MM.1S (cell line): Measurements from ENCODE around the gene TCHH.

ENCODE experiments used
- DNase-seq: peaks from one replicate; pipeline ENCODE4 v3.0.0-alpha.2; 2015
- H2AFZ ChIP-seq: fragments of 300-600 bp; sonication (generic); 2 replicates; pipeline ENCODE4 v1.6.0; 2016; ENCODE audit warnings: antibody characterized with exemption, low read length
- H3F3A ChIP-seq: fragments of 300-600 bp; sonication (generic); 2 replicates; pipeline ENCODE4 v1.6.1; 2016; ENCODE audit warnings: mild to moderate bottlenecking, antibody characterized with exemption, low read length, moderate library complexity, mixed read lengths; ENCODE audit not compliant: insufficient read depth
- H3K27ac ChIP-seq: fragments of 300-600 bp; sonication (generic); 2 replicates; pipeline ENCODE4 v1.5.1; 2016; ENCODE audit warnings: mild to moderate bottlenecking, low read length
- H3K27me3 ChIP-seq: fragments of 300-600 bp; sonication (generic); replicated peaks from 2 replicates; pipeline ENCODE4 v1.6.0; 2016; ENCODE audit warnings: low read length; ENCODE audit not compliant: insufficient read depth
- H3K36me3 ChIP-seq: fragments of 300-600 bp; sonication (generic); replicated peaks from 2 replicates; pipeline ENCODE4 v1.6.1; 2016; ENCODE audit warnings: mild to moderate bottlenecking, low read length, mixed read lengths; ENCODE audit not compliant: insufficient read depth
- H3K4me1 ChIP-seq: fragments of 300-600 bp; sonication (generic); 2 replicates; pipeline ENCODE4 v1.6.1; 2016; ENCODE audit warnings: low read length, mixed read lengths
- H3K4me2 ChIP-seq: fragments of 300-600 bp; sonication (generic); 2 replicates; pipeline ENCODE4 v1.6.0; 2016; ENCODE audit warnings: low read depth, low read length
- H3K4me3 ChIP-seq: fragments of 300-600 bp; sonication (generic); 2 replicates; pipeline ENCODE4 v1.5.1; 2016; ENCODE audit warnings: low read length, mixed read lengths
- H3K79me2 ChIP-seq: fragments of 300-600 bp; sonication (generic); 2 replicates; pipeline ENCODE4 v1.6.1; 2016; ENCODE audit warnings: mixed run types, low read length, mixed read lengths
- H3K9ac ChIP-seq: fragments of 300-600 bp; sonication (generic); 2 replicates; pipeline ENCODE4 v1.6.1; 2016; ENCODE audit warnings: low read length, mixed read lengths
- H3K9me2 ChIP-seq: fragments of 300-600 bp; sonication (generic); replicated peaks from 2 replicates; pipeline ENCODE4 v1.6.1; 2016; ENCODE audit warnings: mild to moderate bottlenecking, low read length, mixed read lengths; ENCODE audit not compliant: insufficient read depth
- H3K9me3 ChIP-seq: fragments of 300-600 bp; sonication (generic); replicated peaks from 2 replicates; pipeline ENCODE4 v1.6.1; 2016; ENCODE audit warnings: mild to moderate bottlenecking, low read length, mixed read lengths; ENCODE audit not compliant: insufficient read depth
- H4K20me1 ChIP-seq: fragments of 300-600 bp; sonication (generic); 2 replicates; pipeline ENCODE4 v1.6.1; 2016; ENCODE audit warnings: mild to moderate bottlenecking, low read length, moderate library complexity, mixed read lengths; ENCODE audit not compliant: insufficient read depth
- EZH2 ChIP-seq: fragments of 300-600 bp; sonication (generic); optimal IDR thresholded peaks from 2 replicates; pipeline ENCODE3; 2017; ENCODE audit warnings: low read depth, mild to moderate bottlenecking, antibody characterized with exemption, low read length, mixed read lengths
- EZH2phosphoT487 ChIP-seq: fragments of 300-600 bp; sonication (generic); IDR thresholded peaks from 2 replicates; pipeline ENCODE4 v1.6.1; 2018; ENCODE audit warnings: antibody characterized with exemption, low read length
- TF ChIP-seq, protein P1 (sequence below): fragments of 300-600 bp; sonication (generic); IDR thresholded peaks from 2 replicates; pipeline ENCODE4 v1.5.1; 2016; ENCODE audit warnings: antibody characterized with exemption, low read length, mixed read lengths

Gene TCHH

DNA sequence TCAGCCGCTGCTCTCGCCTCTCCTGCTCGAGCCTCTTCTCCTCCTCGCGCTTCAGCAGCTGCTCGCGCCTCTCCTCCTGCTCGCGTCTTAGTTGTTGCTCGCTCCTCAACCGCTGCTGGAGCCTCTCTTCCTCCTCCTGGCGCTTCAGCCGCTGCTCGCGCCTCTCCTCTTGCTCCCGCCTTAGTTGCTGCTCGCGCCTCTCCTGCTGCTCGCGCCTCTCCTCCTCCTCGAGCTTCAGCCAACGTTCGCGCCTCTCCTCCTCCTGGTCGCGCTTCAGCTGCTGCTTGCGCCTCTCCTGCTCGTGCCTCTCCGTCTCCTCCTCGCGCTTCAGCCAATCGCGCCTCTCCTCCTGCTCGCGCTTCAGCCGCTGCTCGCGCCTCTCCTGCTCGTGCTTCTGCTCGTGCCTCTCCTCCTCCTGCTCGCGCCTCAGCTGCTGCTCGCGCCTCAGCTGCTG is 3.7 kb downstream of the TCHH start:
- peak; percentile 79 for DNase-seq
- Histone ChIP-seq H3K27me3 (peaks cover 37% of the 10 kb centered on the region), H3K27ac (no peak overlapping the region), H3K4me3 (peak overlapping the region; percentile 50), H3K36me3 (no peaks in the 10 kb centered on the region), H3K4me1 (peaks cover 18% of the 10 kb centered on the region), H3K9me3 (no peaks in the 10 kb centered on the region), H3F3A (peaks cover 18% of the 10 kb centered on the region), H2AFZ (peak overlapping the region; percentile 54), H3K4me2 (peak overlapping the region; percentile 89), H3K9ac (no peak overlapping the region), H4K20me1 (no peaks in the 10 kb centered on the region), H3K79me2 (no peaks in the 10 kb centered on the region), H3K9me2 (no peaks in the 10 kb centered on the region)
- no peak for TF ChIP-seq EZH2phosphoT487
- TF ChIP-seq, protein P1, sequence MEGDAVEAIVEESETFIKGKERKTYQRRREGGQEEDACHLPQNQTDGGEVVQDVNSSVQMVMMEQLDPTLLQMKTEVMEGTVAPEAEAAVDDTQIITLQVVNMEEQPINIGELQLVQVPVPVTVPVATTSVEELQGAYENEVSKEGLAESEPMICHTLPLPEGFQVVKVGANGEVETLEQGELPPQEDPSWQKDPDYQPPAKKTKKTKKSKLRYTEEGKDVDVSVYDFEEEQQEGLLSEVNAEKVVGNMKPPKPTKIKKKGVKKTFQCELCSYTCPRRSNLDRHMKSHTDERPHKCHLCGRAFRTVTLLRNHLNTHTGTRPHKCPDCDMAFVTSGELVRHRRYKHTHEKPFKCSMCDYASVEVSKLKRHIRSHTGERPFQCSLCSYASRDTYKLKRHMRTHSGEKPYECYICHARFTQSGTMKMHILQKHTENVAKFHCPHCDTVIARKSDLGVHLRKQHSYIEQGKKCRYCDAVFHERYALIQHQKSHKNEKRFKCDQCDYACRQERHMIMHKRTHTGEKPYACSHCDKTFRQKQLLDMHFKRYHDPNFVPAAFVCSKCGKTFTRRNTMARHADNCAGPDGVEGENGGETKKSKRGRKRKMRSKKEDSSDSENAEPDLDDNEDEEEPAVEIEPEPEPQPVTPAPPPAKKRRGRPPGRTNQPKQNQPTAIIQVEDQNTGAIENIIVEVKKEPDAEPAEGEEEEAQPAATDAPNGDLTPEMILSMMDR: no peak
- TF ChIP-seq EZH2: no peak

GRCh38 chr1:152110860-152111514 is 4.3 kb downstream of the TCHH start:
- Histone ChIP-seq H3K9ac (no peak overlapping the region), H3K27me3 (peaks cover 37% of the 10 kb centered on the region), H4K20me1 (no peaks in the 10 kb centered on the region), H3K36me3 (no peaks in the 10 kb centered on the region), H3F3A (peaks cover 18% of the 10 kb centered on the region), H3K9me2 (no peaks in the 10 kb centered on the region), H2AFZ (peak overlapping the region; percentile 54), H3K4me2 (peak overlapping the region; percentile 89), H3K79me2 (no peaks in the 10 kb centered on the region), H3K4me1 (peaks cover 18% of the 10 kb centered on the region), H3K4me3 (peak overlapping the region; percentile 50), H3K27ac (no peak overlapping the region), H3K9me3 (no peaks in the 10 kb centered on the region)
- peak; percentile 54 for DNase-seq
- TF ChIP-seq EZH2: no peak

- H3K79me2 ChIP-seq: no peaks in the 10 kb centered on the region
- H3K4me2 ChIP-seq: peak overlapping the region; percentile 89
- H4K20me1 ChIP-seq: no peaks in the 10 kb centered on the region
- H2AFZ ChIP-seq: peak overlapping the region; percentile 54
- H3K36me3 ChIP-seq: no peaks in the 10 kb centered on the region
- H3F3A ChIP-seq: peaks cover 18% of the 10 kb centered on the region
- peaks cover 37% of the 10 kb centered on the region for H3K27me3 ChIP-seq
- H3K4me3 ChIP-seq: peak overlapping the region; percentile 50
- H3K4me1 ChIP-seq: peaks cover 18% of the 10 kb centered on the region
- TF ChIP-seq, protein P1: no peak
- TF ChIP-seq EZH2phosphoT487 (no peak), EZH2 (no peak)
- H3K27ac ChIP-seq: no peak overlapping the region
- no peak overlapping the region for H3K9ac ChIP-seq
- no peaks in the 10 kb centered on the region for H3K9me2 ChIP-seq
- DNase-seq: peak; percentile 38
- no peaks in the 10 kb centered on the region for H3K9me3 ChIP-seq
These were observed 4.8 kb downstream of the TCHH start for GRCh38 chr1:152110365-152110859.

GRCh38 chr1:152109998-152110294 is 5.3 kb downstream of the TCHH start:
- Histone ChIP-seq H3K4me1 (peaks cover 18% of the 10 kb centered on the region), H3F3A (peaks cover 18% of the 10 kb centered on the region), H3K9me3 (no peaks in the 10 kb centered on the region), H4K20me1 (no peaks in the 10 kb centered on the region), H3K79me2 (no peaks in the 10 kb centered on the region), H2AFZ (peak overlapping the region; percentile 54; the same call in 1 of the 2 replicates), H3K4me2 (peak overlapping the region; percentile 89; the same call in 1 of the 2 replicates), H3K36me3 (no peaks in the 10 kb centered on the region), H3K9me2 (no peaks in the 10 kb centered on the region), H3K27me3 (peaks cover 37% of the 10 kb centered on the region), H3K27ac (no peak overlapping the region), H3K4me3 (no peak overlapping the region), H3K9ac (no peak overlapping the region)
- no peak for TF ChIP-seq EZH2phosphoT487
- TF ChIP-seq, protein P1: no peak
- TF ChIP-seq EZH2: no peak
- DNase-seq: no peak
